Measurements from ENCODE around the gene PAM16. TPM values are rescaled to one million over a fixed set of nuclear protein-coding genes. Genes with fewer than 3 reads are reported as not detected.

The PAM16 gene
- total RNA-seq, 1 donor, result 20.2 TPM

DNA sequence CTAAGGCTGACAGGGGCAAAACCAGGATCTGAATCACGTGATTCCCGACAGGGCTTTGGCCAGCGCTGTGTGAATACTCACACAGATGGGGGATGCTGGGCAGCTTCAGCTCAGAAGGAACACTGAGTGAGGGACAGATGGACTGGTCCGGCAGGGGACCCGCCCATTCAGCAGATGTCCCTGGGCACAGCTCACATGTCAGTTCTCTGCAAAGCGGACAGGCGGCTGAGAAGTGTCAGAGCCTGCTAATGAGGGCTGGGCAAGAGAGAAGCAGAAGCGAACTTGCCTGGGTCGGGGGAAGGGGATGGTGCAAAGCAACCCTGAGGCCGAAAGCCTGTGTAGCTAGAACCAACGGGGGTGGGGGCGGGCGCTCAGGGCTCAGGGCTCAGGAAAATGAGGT lies 47.1 kb downstream of the PAM16 start:
- TF ChIP-seq, protein P1, sequence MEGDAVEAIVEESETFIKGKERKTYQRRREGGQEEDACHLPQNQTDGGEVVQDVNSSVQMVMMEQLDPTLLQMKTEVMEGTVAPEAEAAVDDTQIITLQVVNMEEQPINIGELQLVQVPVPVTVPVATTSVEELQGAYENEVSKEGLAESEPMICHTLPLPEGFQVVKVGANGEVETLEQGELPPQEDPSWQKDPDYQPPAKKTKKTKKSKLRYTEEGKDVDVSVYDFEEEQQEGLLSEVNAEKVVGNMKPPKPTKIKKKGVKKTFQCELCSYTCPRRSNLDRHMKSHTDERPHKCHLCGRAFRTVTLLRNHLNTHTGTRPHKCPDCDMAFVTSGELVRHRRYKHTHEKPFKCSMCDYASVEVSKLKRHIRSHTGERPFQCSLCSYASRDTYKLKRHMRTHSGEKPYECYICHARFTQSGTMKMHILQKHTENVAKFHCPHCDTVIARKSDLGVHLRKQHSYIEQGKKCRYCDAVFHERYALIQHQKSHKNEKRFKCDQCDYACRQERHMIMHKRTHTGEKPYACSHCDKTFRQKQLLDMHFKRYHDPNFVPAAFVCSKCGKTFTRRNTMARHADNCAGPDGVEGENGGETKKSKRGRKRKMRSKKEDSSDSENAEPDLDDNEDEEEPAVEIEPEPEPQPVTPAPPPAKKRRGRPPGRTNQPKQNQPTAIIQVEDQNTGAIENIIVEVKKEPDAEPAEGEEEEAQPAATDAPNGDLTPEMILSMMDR (IDR thresholded peaks at IDR 0.05; ENCODE audit: insufficient read depth, low read length), result no peak
- DNase-seq (ENCODE audit: low read depth), result no peak
- no peak overlapping the region for H3K4me3 ChIP-seq (ENCODE audit: low read depth, low read length)

DNA sequence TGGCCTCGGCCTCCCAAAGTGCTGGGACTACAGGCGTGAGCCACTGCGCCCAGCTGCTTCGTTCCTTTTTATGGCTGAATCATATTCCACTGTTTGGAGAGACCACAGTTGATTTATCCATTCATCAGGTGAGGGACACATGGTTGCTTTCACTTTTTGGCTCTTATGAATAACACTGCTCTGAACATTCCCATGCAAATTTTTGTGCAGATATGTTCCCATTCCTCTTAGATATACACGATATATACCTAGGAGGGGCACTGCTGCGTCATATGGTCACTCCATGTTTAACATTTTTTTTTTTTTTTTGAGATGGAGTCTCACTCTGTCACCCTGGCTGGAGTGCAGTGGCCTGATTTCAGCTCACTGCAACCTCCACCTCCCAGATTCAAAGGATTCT lies 49.2 kb downstream of the PAM16 start:
- no peak overlapping the region for H3K4me3 ChIP-seq (ENCODE audit: low read depth, low read length)
- no peak for DNase-seq (ENCODE audit: low read depth)
- TF ChIP-seq, protein P1 (IDR thresholded peaks at IDR 0.05; ENCODE audit: insufficient read depth, low read length), result no peak

DNA sequence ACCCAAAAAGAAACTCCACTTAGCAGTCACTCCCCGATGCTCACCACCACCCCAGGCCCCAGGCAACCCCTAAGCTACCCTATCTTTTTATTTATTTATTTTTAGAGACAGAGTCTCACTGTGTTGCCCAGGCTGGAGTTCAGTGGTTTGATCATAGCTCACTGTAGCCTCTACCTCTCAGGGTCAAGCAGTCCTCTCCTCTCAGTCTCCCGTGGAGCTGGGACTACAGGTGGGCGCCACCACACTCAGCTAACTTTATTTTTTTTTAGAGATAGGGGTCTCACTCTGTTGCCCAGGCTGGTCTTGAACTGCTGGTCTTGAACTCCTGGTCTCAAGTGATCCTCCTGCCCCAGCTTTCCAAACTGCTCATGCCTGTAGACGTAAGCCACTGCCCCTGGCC lies 49.9 kb downstream of the PAM16 start:
- DNase-seq (ENCODE audit: low read depth), result no peak
- H3K4me3 ChIP-seq (ENCODE audit: low read depth, low read length), result no peak overlapping the region
- TF ChIP-seq, protein P1 (IDR thresholded peaks at IDR 0.05; ENCODE audit: insufficient read depth, low read length), result no peak

DNA sequence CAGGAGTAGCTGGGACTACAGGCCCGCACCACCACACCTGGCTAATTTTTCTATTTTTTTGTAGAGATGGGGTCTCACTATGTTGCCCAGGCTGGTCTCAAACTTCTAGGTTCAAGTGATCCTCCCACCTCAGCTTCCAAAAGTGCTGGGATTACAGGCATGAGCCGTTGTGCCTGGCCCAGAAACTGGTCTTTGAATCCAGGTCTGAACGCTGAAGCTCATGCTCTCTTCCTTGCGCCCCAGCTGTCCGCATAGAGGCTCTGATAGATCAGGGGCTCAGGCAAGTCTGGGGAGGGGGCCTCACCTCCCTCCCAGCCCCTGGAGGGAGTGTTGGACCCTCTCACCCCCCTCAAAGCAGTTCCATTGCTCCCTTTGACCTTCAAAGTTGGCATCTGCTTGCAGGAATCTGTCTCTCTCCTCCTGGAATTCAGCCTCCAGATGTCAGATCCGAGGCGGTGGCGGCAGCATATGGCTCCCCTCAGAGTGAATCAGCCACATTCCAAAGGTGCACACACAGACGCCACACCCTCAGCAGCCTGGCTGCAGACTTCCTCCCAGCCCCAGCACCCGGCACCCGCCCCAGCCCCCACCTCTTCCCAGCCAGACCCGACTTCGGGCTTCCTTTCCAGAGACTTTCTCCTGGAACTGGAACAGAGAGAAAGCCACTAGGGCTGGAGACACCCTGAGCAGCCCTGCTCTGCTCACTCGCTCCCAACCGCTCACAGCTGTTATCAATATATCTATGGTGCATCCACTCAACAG lies 52.2 kb downstream of the PAM16 start:
- peak; percentile 94 for DNase-seq (ENCODE audit: low read depth)

DNA sequence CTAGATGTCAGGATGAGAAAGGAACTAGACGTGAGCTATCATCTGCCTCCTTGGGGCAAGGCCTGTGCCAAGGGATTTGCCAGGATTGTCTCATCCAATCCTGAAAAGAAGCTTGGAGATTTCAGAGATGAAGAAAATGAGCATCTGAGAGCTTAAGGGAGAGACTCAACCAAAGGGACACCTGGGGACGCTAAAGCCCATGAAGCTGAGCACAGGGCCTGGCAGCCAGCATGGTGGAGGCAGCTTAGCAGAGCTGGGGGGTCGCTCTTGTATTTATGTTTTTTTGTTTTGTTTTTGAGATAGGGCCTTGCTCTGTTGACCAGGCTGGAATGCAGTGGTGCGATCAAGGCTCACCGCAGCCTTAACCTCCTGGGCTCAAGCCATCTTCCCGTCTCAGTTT lies 53.6 kb downstream of the PAM16 start:
- no peak for DNase-seq (ENCODE audit: low read depth)
- no peak overlapping the region for H3K4me3 ChIP-seq (ENCODE audit: low read depth, low read length)
- TF ChIP-seq, protein P1 (IDR thresholded peaks at IDR 0.05; ENCODE audit: insufficient read depth, low read length), result no peak

More for the DNA sequence above, 52.2 kb downstream of the PAM16 start:
- H3K4me3 ChIP-seq (ENCODE audit: low read depth, low read length), result peak overlapping the region; percentile 15
- TF ChIP-seq, protein P1 (IDR thresholded peaks at IDR 0.05; ENCODE audit: insufficient read depth, low read length), result no peak

DNA sequence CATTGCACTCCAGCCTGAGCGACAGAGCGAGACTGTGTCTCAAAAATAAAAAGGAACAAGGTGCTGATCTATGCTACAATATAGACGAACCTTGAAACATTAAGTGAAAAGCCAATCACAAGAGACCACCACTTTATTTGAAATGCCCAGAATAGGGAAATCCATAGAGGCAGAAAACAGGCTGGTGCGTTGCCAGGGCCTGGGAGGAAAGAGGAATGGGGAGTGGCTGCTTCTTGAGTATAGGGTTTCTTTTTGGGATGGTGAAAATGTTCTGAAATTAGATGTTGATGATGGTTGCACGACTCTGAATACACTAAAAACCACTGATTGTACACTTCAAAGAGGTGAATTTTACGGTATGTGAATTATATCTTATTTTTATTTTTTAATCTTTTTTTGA lies 55.5 kb downstream of the PAM16 start:
- no peak for DNase-seq (ENCODE audit: low read depth)
- TF ChIP-seq, protein P1 (IDR thresholded peaks at IDR 0.05; ENCODE audit: insufficient read depth, low read length), result no peak

More for the DNA sequence above, 55.5 kb downstream of the PAM16 start:
- no peak overlapping the region for H3K4me3 ChIP-seq (ENCODE audit: low read depth, low read length)
